ENCODE results near the gene KAZN.

The KAZN gene

DNA sequence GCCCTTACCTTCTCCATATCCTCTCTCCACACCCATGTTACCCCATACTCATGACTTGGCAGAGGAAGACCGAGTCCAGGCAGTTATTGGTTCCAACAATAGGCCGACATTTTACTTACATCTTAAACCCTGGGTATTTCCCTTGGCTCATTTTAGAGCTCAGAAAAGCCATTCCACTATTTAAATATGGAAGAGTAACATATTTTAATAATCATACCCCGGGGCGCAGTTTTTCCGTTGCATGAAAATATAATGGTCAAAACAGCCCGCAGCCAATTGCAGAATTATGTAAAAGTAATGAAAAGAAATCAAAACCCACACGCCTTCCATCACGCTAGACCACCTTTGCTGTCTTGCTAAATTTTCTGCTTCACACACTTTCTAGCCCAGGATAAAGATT lies 48.5 kb downstream of the KAZN start:
- Histone ChIP-seq H3K4me1 (ENCODE audit: control insufficient read depth, insufficient read depth, low read length) (no peaks in the 10 kb centered on the region), H3K36me3 (ENCODE audit: control insufficient read depth in 2 of 2, insufficient read depth in 1 of 2, low read length in 2 of 2) (no peaks in the 10 kb centered on the region), H3K27ac (ENCODE audit: extremely low read depth, low read depth, low read length) (no peak overlapping the region), H3K9me3 (ENCODE audit: control insufficient read depth, insufficient read depth, low read depth, low read length) (no peaks in the 10 kb centered on the region), H3K4me3 (ENCODE audit: low read depth, low read length) (no peak overlapping the region)
- ChIA-PET CTCF (no interaction called here), POLR2A (no interaction called here)
- TF ChIP-seq ZNF10 (tag by site-specific recombination; IDR thresholded peaks at IDR 0.05), result no peak
- no peak for TF ChIP-seq ZNF544 (tag by site-specific recombination; IDR thresholded peaks at IDR 0.05)
- TF ChIP-seq ZNF184 (tag by site-specific recombination; IDR thresholded peaks at IDR 0.05), result no peak
- TF ChIP-seq ZNF239 (tag by site-specific recombination; IDR thresholded peaks at IDR 0.05), result no peak
- TF ChIP-seq SP7 (tag by site-specific recombination; IDR thresholded peaks at IDR 0.05), result no peak
- no peak for TF ChIP-seq OVOL3 (tag by site-specific recombination; IDR thresholded peaks at IDR 0.05)
- no peak for TF ChIP-seq ZBTB17 (tag by site-specific recombination; IDR thresholded peaks at IDR 0.05)

DNA sequence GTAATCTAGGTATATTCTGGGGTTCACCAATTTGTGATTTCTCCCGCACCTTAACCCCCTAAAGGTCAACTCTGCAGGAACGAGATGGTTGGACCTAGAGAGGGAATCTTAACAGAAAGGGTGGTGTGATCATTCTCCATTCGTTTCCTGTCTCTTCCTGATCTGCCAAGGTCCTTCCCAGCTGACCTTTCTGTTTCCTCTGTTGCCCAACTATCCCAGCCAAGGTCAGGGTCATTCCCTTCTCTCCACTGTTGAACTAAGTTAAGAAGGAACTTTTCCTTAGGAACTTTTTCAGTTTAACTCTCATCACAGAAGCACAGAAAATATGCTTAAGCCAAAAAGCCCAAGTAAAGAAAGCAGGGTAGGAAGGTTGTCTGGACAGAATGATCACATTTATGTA lies 49.3 kb downstream of the KAZN start:
- POLR2A ChIA-PET, result no interaction called here
- CTCF ChIA-PET, result no interaction called here
- Histone ChIP-seq H3K27ac (ENCODE audit: extremely low read depth, low read depth, low read length) (no peak overlapping the region), H3K9me3 (ENCODE audit: control insufficient read depth, insufficient read depth, low read depth, low read length) (no peaks in the 10 kb centered on the region), H3K36me3 (ENCODE audit: control insufficient read depth in 2 of 2, insufficient read depth in 1 of 2, low read length in 2 of 2) (no peaks in the 10 kb centered on the region), H3K4me3 (ENCODE audit: low read depth, low read length) (no peak overlapping the region), H3K4me1 (ENCODE audit: control insufficient read depth, insufficient read depth, low read length) (no peaks in the 10 kb centered on the region)
- TF ChIP-seq IKZF3 (tag by site-specific recombination; IDR thresholded peaks at IDR 0.05), result no peak
- TF ChIP-seq, protein P1, sequence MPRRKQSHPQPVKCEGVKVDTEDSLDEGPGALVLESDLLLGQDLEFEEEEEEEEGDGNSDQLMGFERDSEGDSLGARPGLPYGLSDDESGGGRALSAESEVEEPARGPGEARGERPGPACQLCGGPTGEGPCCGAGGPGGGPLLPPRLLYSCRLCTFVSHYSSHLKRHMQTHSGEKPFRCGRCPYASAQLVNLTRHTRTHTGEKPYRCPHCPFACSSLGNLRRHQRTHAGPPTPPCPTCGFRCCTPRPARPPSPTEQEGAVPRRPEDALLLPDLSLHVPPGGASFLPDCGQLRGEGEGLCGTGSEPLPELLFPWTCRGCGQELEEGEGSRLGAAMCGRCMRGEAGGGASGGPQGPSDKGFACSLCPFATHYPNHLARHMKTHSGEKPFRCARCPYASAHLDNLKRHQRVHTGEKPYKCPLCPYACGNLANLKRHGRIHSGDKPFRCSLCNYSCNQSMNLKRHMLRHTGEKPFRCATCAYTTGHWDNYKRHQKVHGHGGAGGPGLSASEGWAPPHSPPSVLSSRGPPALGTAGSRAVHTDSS (tag by site-specific recombination; IDR thresholded peaks at IDR 0.05), result no peak
- TF ChIP-seq, protein P2, sequence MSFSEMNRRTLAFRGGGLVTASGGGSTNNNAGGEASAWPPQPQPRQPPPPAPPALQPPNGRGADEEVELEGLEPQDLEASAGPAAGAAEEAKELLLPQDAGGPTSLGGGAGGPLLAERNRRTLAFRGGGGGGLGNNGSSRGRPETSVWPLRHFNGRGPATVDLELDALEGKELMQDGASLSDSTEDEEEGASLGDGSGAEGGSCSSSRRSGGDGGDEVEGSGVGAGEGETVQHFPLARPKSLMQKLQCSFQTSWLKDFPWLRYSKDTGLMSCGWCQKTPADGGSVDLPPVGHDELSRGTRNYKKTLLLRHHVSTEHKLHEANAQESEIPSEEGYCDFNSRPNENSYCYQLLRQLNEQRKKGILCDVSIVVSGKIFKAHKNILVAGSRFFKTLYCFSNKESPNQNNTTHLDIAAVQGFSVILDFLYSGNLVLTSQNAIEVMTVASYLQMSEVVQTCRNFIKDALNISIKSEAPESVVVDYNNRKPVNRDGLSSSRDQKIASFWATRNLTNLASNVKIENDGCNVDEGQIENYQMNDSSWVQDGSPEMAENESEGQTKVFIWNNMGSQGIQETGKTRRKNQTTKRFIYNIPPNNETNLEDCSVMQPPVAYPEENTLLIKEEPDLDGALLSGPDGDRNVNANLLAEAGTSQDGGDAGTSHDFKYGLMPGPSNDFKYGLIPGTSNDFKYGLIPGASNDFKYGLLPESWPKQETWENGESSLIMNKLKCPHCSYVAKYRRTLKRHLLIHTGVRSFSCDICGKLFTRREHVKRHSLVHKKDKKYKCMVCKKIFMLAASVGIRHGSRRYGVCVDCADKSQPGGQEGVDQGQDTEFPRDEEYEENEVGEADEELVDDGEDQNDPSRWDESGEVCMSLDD (tag by site-specific recombination; IDR thresholded peaks at IDR 0.05), result no peak

DNA sequence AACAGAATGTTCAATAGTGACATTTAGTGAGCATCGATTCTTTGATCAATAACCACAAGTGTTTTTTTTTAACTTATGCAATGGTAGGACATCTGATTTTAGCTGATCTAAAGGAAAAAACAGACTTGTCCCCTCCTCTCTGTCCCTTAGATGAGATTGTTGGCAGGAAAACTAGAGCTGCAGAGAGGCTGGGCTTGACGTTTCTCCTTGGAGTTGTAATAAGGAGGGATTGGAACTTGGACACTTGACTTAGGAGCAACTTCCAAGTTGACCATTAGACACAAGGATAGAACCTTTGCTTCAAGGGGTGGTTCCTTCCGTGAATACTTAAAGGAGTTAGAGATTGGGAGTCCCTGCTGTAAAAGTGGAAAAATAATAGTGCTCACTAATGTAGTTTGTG lies 49.9 kb downstream of the KAZN start:
- H3K36me3 ChIP-seq (ENCODE audit: control insufficient read depth in 2 of 2, insufficient read depth in 1 of 2, low read length in 2 of 2), result no peaks in the 10 kb centered on the region
- POLR2A ChIA-PET, result no interaction called here
- H3K4me1 ChIP-seq (ENCODE audit: control insufficient read depth, insufficient read depth, low read length), result no peaks in the 10 kb centered on the region
- H3K27ac ChIP-seq (ENCODE audit: extremely low read depth, low read depth, low read length), result no peak overlapping the region
- no peak overlapping the region for H3K4me3 ChIP-seq (ENCODE audit: low read depth, low read length)
- CTCF ChIA-PET, result no interaction called here
- H3K9me3 ChIP-seq (ENCODE audit: control insufficient read depth, insufficient read depth, low read depth, low read length), result no peaks in the 10 kb centered on the region
- TF ChIP-seq ZBTB20 (tag by site-specific recombination; IDR thresholded peaks at IDR 0.05) (no peak), REPIN1 (tag by site-specific recombination; IDR thresholded peaks at IDR 0.05; ENCODE audit: low read depth) (no peak), ZIC2 (tag by site-specific recombination; IDR thresholded peaks at IDR 0.05) (no peak), ZNF146 (tag by site-specific recombination; IDR thresholded peaks at IDR 0.05) (no peak), ZNF24 (tag by site-specific recombination; IDR thresholded peaks at IDR 0.05) (no peak), ZSCAN16 (tag by site-specific recombination; IDR thresholded peaks at IDR 0.05) (no peak), ZNF10 (tag by site-specific recombination; IDR thresholded peaks at IDR 0.05) (no peak), GLIS1 (tag by site-specific recombination; IDR thresholded peaks at IDR 0.05) (no peak), MYNN (tag by site-specific recombination; IDR thresholded peaks at IDR 0.05; ENCODE audit: borderline replicate concordance) (no peak), ZNF670 (tag by site-specific recombination; IDR thresholded peaks at IDR 0.05; ENCODE audit: low read depth) (no peak)
- TF ChIP-seq, protein P3, sequence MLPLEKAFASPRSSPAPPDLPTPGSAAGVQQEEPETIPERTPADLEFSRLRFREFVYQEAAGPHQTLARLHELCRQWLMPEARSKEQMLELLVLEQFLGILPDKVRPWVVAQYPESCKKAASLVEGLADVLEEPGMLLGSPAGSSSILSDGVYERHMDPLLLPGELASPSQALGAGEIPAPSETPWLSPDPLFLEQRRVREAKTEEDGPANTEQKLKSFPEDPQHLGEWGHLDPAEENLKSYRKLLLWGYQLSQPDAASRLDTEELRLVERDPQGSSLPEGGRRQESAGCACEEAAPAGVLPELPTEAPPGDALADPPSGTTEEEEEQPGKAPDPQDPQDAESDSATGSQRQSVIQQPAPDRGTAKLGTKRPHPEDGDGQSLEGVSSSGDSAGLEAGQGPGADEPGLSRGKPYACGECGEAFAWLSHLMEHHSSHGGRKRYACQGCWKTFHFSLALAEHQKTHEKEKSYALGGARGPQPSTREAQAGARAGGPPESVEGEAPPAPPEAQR (tag by site-specific recombination; IDR thresholded peaks at IDR 0.05), result no peak
- TF ChIP-seq, protein P4, sequence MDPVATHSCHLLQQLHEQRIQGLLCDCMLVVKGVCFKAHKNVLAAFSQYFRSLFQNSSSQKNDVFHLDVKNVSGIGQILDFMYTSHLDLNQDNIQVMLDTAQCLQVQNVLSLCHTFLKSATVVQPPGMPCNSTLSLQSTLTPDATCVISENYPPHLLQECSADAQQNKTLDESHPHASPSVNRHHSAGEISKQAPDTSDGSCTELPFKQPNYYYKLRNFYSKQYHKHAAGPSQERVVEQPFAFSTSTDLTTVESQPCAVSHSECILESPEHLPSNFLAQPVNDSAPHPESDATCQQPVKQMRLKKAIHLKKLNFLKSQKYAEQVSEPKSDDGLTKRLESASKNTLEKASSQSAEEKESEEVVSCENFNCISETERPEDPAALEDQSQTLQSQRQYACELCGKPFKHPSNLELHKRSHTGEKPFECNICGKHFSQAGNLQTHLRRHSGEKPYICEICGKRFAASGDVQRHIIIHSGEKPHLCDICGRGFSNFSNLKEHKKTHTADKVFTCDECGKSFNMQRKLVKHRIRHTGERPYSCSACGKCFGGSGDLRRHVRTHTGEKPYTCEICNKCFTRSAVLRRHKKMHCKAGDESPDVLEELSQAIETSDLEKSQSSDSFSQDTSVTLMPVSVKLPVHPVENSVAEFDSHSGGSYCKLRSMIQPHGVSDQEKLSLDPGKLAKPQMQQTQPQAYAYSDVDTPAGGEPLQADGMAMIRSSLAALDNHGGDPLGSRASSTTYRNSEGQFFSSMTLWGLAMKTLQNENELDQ (tag by site-specific recombination; IDR thresholded peaks at IDR 0.05; ENCODE audit: low read depth), result no peak
- TF ChIP-seq, protein P5, sequence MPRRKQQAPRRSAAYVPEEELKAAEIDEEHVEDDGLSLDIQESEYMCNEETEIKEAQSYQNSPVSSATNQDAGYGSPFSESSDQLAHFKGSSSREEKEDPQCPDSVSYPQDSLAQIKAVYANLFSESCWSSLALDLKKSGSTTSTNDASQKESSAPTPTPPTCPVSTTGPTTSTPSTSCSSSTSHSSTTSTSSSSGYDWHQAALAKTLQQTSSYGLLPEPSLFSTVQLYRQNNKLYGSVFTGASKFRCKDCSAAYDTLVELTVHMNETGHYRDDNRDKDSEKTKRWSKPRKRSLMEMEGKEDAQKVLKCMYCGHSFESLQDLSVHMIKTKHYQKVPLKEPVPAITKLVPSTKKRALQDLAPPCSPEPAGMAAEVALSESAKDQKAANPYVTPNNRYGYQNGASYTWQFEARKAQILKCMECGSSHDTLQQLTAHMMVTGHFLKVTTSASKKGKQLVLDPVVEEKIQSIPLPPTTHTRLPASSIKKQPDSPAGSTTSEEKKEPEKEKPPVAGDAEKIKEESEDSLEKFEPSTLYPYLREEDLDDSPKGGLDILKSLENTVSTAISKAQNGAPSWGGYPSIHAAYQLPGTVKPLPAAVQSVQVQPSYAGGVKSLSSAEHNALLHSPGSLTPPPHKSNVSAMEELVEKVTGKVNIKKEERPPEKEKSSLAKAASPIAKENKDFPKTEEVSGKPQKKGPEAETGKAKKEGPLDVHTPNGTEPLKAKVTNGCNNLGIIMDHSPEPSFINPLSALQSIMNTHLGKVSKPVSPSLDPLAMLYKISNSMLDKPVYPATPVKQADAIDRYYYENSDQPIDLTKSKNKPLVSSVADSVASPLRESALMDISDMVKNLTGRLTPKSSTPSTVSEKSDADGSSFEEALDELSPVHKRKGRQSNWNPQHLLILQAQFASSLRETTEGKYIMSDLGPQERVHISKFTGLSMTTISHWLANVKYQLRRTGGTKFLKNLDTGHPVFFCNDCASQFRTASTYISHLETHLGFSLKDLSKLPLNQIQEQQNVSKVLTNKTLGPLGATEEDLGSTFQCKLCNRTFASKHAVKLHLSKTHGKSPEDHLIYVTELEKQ (tag by site-specific recombination; IDR thresholded peaks at IDR 0.05; ENCODE audit: borderline replicate concordance), result no peak

All from HEK293 (cell line).